ENCODE measurements around the gene SAXO2. TPM values are rescaled to one million over a fixed set of nuclear protein-coding genes. Genes with fewer than 3 reads are reported as not detected.
"Not testable (repeated sequence)": the region's sequence is repeated elsewhere in the genome, so short reads cannot be mapped to it uniquely, and the experiment has no call there.

SAXO2 gene
- total and polyA plus RNA-seq, 2 experiments from 2014 or later, result 0.73 to 10.1 TPM

GRCh38 chr15:82281276-82281675 is 18.7 kb downstream of the SAXO2 start:
- not testable (repeated sequence) for H3K4me1 ChIP-seq (ENCODE audit: insufficient read depth); H3F3A ChIP-seq (replicated peaks; ENCODE audit: low read depth); H3K27ac ChIP-seq (ENCODE audit: low read depth); H3K9me3 Mint-ChIP-seq; H3K27me3 ChIP-seq (ENCODE audit: insufficient read depth); H4K20me1 ChIP-seq (replicated peaks; ENCODE audit: insufficient read depth); H3K4me2 ChIP-seq; H3K4me3 ChIP-seq; H3K4me3 Mint-ChIP-seq; H3K27ac Mint-ChIP-seq; H3K36me3 ChIP-seq (ENCODE audit: insufficient read depth); DNase-seq (ENCODE audit: low spot score); H3K79me2 ChIP-seq (replicated peaks; ENCODE audit: insufficient read depth); H2AFZ ChIP-seq; H3K36me3 Mint-ChIP-seq (ENCODE audit: low read depth); H3K9me2 ChIP-seq (ENCODE audit: insufficient read depth); H3K27me3 Mint-ChIP-seq (ENCODE audit: insufficient read depth, low read depth, poor library complexity)
- ATAC-seq, result peak; percentile 87
- peaks cover 13% of the 10 kb centered on the region; the same call in 2 of the 3 replicates for H3K4me1 Mint-ChIP-seq
- TF ChIP-seq CTCF (conservative IDR thresholded peaks at IDR 0.05; ENCODE audit: low read depth in 2 of 2), result peak; percentile 11 to 47; a peak in 2 of 4 replicates

DNA sequence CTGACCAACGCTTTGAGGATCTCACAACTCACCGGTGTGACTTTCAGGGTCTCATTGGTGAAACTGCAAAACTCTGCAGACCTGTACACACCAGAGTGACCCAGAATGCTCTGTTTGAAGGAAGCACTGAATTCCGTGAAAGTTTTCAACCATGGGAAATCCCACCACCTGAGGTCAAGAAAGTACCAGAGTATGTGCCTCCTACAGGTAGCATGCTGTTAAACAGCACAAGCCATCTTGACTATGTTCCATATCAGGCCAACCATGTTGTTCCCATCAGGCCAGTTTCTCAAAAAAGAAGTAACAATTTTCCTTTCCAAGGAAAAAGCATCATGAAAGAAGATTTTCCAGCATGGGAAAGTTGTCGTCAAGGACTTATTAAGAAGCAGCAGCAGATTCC is 19.8 kb downstream of the SAXO2 start:
- H4K20me1 ChIP-seq (replicated peaks; ENCODE audit: insufficient read depth); H3K9me2 ChIP-seq (ENCODE audit: insufficient read depth); H3F3A ChIP-seq (replicated peaks; ENCODE audit: low read depth); H3K27ac ChIP-seq (ENCODE audit: low read depth); H3K79me2 ChIP-seq (replicated peaks; ENCODE audit: insufficient read depth); H3K36me3 Mint-ChIP-seq (ENCODE audit: low read depth); H3K9me3 Mint-ChIP-seq; H2AFZ ChIP-seq; H3K4me3 ChIP-seq; H3K36me3 ChIP-seq (ENCODE audit: insufficient read depth); H3K27ac Mint-ChIP-seq; H3K4me3 Mint-ChIP-seq; H3K4me1 ChIP-seq (ENCODE audit: insufficient read depth); H3K27me3 ChIP-seq (ENCODE audit: insufficient read depth); DNase-seq (ENCODE audit: low spot score); H3K27me3 Mint-ChIP-seq (ENCODE audit: insufficient read depth, low read depth, poor library complexity); H3K4me2 ChIP-seq: not testable (repeated sequence)
- H3K4me1 Mint-ChIP-seq, result peaks cover 13% of the 10 kb centered on the region; the same call in 2 of the 3 replicates
- peak; percentile 64 for ATAC-seq

DNA sequence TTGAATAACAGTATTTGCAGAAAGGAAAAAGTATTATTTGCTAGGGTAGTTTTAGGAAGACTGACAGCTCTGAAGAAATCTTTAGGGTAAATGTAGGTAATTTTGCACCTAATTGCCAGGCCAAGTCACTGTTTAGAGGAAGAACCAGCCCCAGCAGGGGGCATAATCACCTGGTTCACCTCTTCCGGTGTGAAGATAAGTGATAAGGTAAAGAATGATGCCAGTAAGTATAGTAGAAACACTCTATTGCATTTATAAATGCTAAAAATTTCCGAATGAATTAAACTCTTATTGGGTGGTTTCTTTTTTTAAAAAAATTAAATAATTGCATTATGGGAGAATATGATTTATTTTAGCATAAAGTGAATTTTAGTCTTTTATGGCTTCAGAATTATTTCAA is 21.8 kb downstream of the SAXO2 start:
- DNase-seq (ENCODE audit: low spot score); H3K27ac ChIP-seq (ENCODE audit: low read depth); H3K4me1 ChIP-seq (ENCODE audit: insufficient read depth); H3K36me3 Mint-ChIP-seq (ENCODE audit: low read depth); H3K9me2 ChIP-seq (ENCODE audit: insufficient read depth); H3K4me1 Mint-ChIP-seq; H3F3A ChIP-seq (replicated peaks; ENCODE audit: low read depth); H3K27me3 Mint-ChIP-seq (ENCODE audit: insufficient read depth, low read depth, poor library complexity); H2AFZ ChIP-seq; H3K79me2 ChIP-seq (replicated peaks; ENCODE audit: insufficient read depth); H4K20me1 ChIP-seq (replicated peaks; ENCODE audit: insufficient read depth); H3K27me3 ChIP-seq (ENCODE audit: insufficient read depth); H3K4me2 ChIP-seq; H3K4me3 Mint-ChIP-seq; H3K27ac Mint-ChIP-seq; H3K36me3 ChIP-seq (ENCODE audit: insufficient read depth); H3K4me3 ChIP-seq; H3K9me3 Mint-ChIP-seq; ATAC-seq: not testable (repeated sequence)

DNA sequence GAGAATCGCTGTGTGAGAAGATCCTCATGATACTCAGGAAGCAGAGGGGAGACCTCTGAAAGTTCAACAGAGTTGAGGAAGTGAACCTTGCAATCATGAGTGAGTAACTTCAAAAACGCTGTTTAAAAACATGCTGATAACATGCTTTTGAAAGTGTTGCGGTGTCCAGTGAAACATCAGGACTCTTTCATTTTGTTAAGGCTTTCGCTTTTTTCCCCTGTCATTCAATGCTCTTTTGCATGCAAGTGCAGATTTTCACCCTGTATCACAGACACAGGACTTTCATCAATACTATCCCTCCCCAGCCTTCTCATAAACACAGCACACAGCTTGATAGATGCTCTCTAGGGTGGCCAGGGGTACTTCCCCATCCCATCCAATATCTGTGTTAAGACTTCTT is 23.9 kb downstream of the SAXO2 start:
- not testable (repeated sequence) for H3F3A ChIP-seq (replicated peaks; ENCODE audit: low read depth); H3K4me3 Mint-ChIP-seq; H3K36me3 Mint-ChIP-seq (ENCODE audit: low read depth); H3K4me1 ChIP-seq (ENCODE audit: insufficient read depth); H3K9me2 ChIP-seq (ENCODE audit: insufficient read depth); ATAC-seq; H3K4me1 Mint-ChIP-seq; H3K27me3 Mint-ChIP-seq (ENCODE audit: insufficient read depth, low read depth, poor library complexity); H3K27me3 ChIP-seq (ENCODE audit: insufficient read depth); H3K9me3 Mint-ChIP-seq; H2AFZ ChIP-seq; H4K20me1 ChIP-seq (replicated peaks; ENCODE audit: insufficient read depth); H3K27ac Mint-ChIP-seq; H3K4me2 ChIP-seq; H3K4me3 ChIP-seq; H3K27ac ChIP-seq (ENCODE audit: low read depth); DNase-seq (ENCODE audit: low spot score); H3K79me2 ChIP-seq (replicated peaks; ENCODE audit: insufficient read depth); H3K36me3 ChIP-seq (ENCODE audit: insufficient read depth)

DNA sequence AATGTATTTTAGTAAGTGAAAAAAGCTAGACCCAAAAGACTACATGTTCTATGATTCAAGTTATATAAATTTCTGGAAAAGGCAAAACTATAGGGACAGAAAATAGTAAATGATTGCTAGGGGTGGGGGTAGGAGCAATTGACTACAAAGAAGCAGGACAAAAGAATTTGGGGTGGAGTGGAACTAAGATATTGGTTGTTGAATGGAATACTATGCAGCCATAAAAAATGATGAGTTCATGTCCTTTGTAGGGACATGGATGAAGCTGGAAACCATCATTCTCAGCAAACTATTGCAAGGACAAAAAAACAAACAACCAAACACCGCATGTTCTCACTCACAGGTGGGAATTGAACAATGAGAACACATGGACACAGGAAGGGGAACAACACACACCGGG is 25.6 kb downstream of the SAXO2 start:
- H2AFZ ChIP-seq; H4K20me1 ChIP-seq (replicated peaks; ENCODE audit: insufficient read depth); H3K36me3 Mint-ChIP-seq (ENCODE audit: low read depth); H3K9me2 ChIP-seq (ENCODE audit: insufficient read depth); H3K9me3 Mint-ChIP-seq; ATAC-seq; H3K27ac ChIP-seq (ENCODE audit: low read depth); H3K27me3 ChIP-seq (ENCODE audit: insufficient read depth); H3K4me1 ChIP-seq (ENCODE audit: insufficient read depth); DNase-seq (ENCODE audit: low spot score); H3F3A ChIP-seq (replicated peaks; ENCODE audit: low read depth); H3K36me3 ChIP-seq (ENCODE audit: insufficient read depth); H3K27ac Mint-ChIP-seq; H3K4me2 ChIP-seq; H3K4me3 Mint-ChIP-seq; H3K4me1 Mint-ChIP-seq; H3K4me3 ChIP-seq; H3K79me2 ChIP-seq (replicated peaks; ENCODE audit: insufficient read depth); H3K27me3 Mint-ChIP-seq (ENCODE audit: insufficient read depth, low read depth, poor library complexity): not testable (repeated sequence)

All from GM23338 (cell line).